K562 (cell line): ENCODE results near the gene ST7. TPM values are rescaled to one million over a fixed set of nuclear protein-coding genes. Genes with fewer than 3 reads are reported as not detected.

ENCODE experiments used
- BCL6 ChIP-seq: fragments of 250-450 bp; sonication (Bioruptor Pico); IDR thresholded peaks from 2 replicates; pipeline ENCODE4 v1.4.0; 2020
- CHD4 ChIP-seq: fragments of 200-600 bp; sonication (generic); IDR thresholded peaks from 3 replicates; pipeline ENCODE4 v1.6.1; 2012; ENCODE audit warnings: low read depth, mild to moderate bottlenecking, mixed read lengths, low read length, inconsistent platforms; ENCODE audit not compliant: insufficient read depth, insufficient replicate concordance, poor library complexity, severe bottlenecking
- CREBBP ChIP-seq: IDR thresholded peaks from one replicate; pipeline ENCODE4 v1.6.1; 2012; ENCODE audit warnings: low read depth, mild to moderate bottlenecking, control low read depth, inconsistent platforms, low read length
- ELF1 ChIP-seq: fragments of 200-800 bp; sonication (Bioruptor generic); IDR thresholded peaks from 2 replicates; pipeline ENCODE4 v1.6.1; 2016; ENCODE audit warnings: missing genetic modification characterization, missing compliant biosample characterization
- EP400 ChIP-seq: fragments of 450-650 bp; IDR thresholded peaks from 2 replicates; pipeline ENCODE4 v1.6.1; 2017; ENCODE audit warnings: antibody characterized with exemption, mild to moderate bottlenecking, moderate library complexity
- ETS2 ChIP-seq: IDR thresholded peaks from 2 replicates; pipeline ENCODE4 v1.6.1; 2016; ENCODE audit warnings: borderline replicate concordance, missing genetic modification characterization, mild to moderate bottlenecking, moderate library complexity, missing compliant biosample characterization; ENCODE audit not compliant: poor library complexity, severe bottlenecking
- HSF4 ChIP-seq: fragments of 250-450 bp; sonication (Bioruptor Pico); IDR thresholded peaks from 2 replicates; pipeline ENCODE4 v2.1.2; 2022; ENCODE audit warnings: mild to moderate bottlenecking, moderate library complexity, borderline replicate concordance
- OTX1 ChIP-seq: fragments of 450-650 bp; formaldehyde crosslinking; IDR thresholded peaks from 2 replicates; pipeline ENCODE4 v1.4.0; 2022; ENCODE audit warnings: mild to moderate bottlenecking
- RBFOX2 ChIP-seq: fragments of 200-400 bp; formaldehyde crosslinking; IDR thresholded peaks from 2 replicates; pipeline ENCODE4 v1.6.1; 2017; ENCODE audit warnings: low read depth, mild to moderate bottlenecking, low read length, moderate library complexity
- TAF7 ChIP-seq: fragments of 450-650 bp; IDR thresholded peaks from 2 replicates; pipeline ENCODE4 v1.6.1; 2016; ENCODE audit warnings: missing genetic modification characterization, missing compliant biosample characterization
- ZNF436 ChIP-seq: fragments of 250-450, 450-650 bp; sonication (Bioruptor Pico); formaldehyde crosslinking; IDR thresholded peaks from 2 replicates; pipeline ENCODE4 v1.7.0; 2020; ENCODE audit warnings: mild to moderate bottlenecking
- polyA plus RNA-seq, 8 experiments: library from polyadenylated mRNA; depleted of rRNA in 4 of 8; stranded (reverse) in 5 of 8; unstranded in 3 of 8; fragments of >200 nt; fragmentation: Nextera tagmentation in 2 of 8; fragmentation: Illumina TruSeq in 1 of 8; extraction: Ambion mirVana in 2 of 8; extraction: Trizol in 1 of 8; gene quantifications; 2 replicates each; pipeline versions ENCODE4 v1.2.1 to v1.2.3, GENCODE V29; 2011 to 2014; ENCODE audit warnings: inconsistent platforms in 1 of 8, missing spikeins in 1 of 8
- total RNA-seq, 7 experiments: library from RNA; depleted of rRNA in 6 of 7; stranded (reverse); fragments of >200 nt in 6 of 7; fragmentation: Illumina TruSeq in 2 of 7; extraction: Trizol in 2 of 7; gene quantifications; 2 replicates each; pipeline versions ENCODE4 v1.2.1 to v1.2.3, GENCODE V29; 2011 to 2021; ENCODE audit warnings: low replicate concordance in 1 of 7
- TF ChIP-seq, protein P1 (sequence below), 3 experiments: IDR thresholded peaks in 2 of 3; conservative IDR thresholded peaks in 1 of 3; 2 replicates each; pipeline ENCODE4 v1.5.1; 2011 to 2012; ENCODE audit warnings: low read length in 3 of 3, mild to moderate bottlenecking in 3 of 3, control low read depth in 2 of 3, improper control_type of control experiment in 1 of 3, inconsistent platforms in 1 of 3, low read depth in 1 of 3, mixed read lengths in 1 of 3, moderate library complexity in 1 of 3; ENCODE audit not compliant: insufficient read depth in 2 of 3
- TF ChIP-seq, protein P2 (sequence below): IDR thresholded peaks from 2 replicates; pipeline ENCODE4 v1.6.1; 2011; ENCODE audit not compliant: insufficient read length; ENCODE audit errors: extremely low read depth
- TF ChIP-seq, protein P3 (sequence below): fragments of 250-450 bp; sonication (Bioruptor Pico); IDR thresholded peaks from 2 replicates; pipeline ENCODE4 v1.5.0; 2021
- TF ChIP-seq, protein P4 (sequence below), 2 experiments: IDR thresholded peaks; 2 replicates each; pipeline ENCODE4 v1.6.1; 2012; ENCODE audit warnings: improper control_type of control experiment in 2 of 2, low read depth in 2 of 2, low read length in 2 of 2, borderline replicate concordance in 1 of 2
- TF ChIP-seq, protein P5 (sequence below): fragments of 250-450 bp; sonication (Bioruptor Pico); IDR thresholded peaks from 2 replicates; pipeline ENCODE4 v1.8.0; 2022; ENCODE audit warnings: moderate library complexity, mild to moderate bottlenecking, inconsistent platforms

ST7 gene
- total and polyA plus RNA-seq, 9 of the 15 experiments (the other 6 are each of a cell fraction or from before 2014, with no cell fraction given): 23.9 to 56.3 (median 36.9) TPM

DNA sequence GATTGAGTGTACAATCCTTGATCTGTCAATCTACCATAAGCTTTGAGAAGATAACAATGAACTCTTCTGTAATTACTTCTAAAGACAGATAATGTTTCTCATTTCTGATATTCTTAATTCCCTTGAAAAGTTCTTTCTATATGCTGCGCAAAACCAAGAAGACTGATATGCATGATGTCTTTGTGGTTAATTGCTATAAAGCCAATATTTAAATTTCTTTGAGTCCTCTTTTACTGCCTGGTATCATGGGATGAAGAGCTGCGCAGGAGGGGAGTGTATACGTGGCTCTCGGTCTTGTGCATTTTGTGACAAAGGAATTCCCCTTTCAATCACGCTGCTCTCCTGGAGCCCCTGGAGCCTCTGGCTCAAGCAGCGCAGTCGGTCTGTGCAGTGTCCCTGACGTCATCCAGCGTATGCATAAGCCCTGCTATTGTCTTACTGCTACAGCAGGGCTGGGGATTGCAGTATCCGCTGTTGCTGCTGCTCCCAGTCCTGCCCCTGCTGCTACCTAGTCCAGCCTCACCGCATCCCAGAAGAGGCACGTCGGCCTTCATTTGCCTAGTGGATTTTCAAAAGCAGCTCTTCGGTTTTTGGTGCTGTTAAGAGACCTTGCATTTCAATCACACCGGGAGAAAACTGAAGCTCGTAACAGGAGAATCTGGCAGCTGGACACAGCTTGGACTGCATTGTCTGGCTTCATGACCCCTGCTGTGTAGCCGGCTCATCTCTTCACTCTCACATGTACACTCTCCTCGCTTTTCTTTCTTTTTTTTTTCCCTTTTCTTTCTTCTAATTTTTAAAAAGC is 66.7 kb downstream of the ST7 start (continued):
- peak; percentile 24; the same call in 1 of the 2 replicates for TF ChIP-seq EP400
- no peak for TF ChIP-seq CREBBP
- no peak for TF ChIP-seq BCL6 (CRISPR knock-in tag)
- TF ChIP-seq, protein P1, sequence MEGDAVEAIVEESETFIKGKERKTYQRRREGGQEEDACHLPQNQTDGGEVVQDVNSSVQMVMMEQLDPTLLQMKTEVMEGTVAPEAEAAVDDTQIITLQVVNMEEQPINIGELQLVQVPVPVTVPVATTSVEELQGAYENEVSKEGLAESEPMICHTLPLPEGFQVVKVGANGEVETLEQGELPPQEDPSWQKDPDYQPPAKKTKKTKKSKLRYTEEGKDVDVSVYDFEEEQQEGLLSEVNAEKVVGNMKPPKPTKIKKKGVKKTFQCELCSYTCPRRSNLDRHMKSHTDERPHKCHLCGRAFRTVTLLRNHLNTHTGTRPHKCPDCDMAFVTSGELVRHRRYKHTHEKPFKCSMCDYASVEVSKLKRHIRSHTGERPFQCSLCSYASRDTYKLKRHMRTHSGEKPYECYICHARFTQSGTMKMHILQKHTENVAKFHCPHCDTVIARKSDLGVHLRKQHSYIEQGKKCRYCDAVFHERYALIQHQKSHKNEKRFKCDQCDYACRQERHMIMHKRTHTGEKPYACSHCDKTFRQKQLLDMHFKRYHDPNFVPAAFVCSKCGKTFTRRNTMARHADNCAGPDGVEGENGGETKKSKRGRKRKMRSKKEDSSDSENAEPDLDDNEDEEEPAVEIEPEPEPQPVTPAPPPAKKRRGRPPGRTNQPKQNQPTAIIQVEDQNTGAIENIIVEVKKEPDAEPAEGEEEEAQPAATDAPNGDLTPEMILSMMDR (IDR thresholded peaks at IDR 0.05 in 2 of 3, conservative IDR thresholded peaks at IDR 0.05 in 1 of 3; ENCODE audit: insufficient read depth in 2 of 3, low read depth in 1 of 3, low read length in 3 of 3): no peak; a peak in 1 of 6 replicates
- no peak for TF ChIP-seq OTX1 (CRISPR knock-in tag)
- TF ChIP-seq ZNF436 (CRISPR knock-in tag): no peak
- no peak for TF ChIP-seq ELF1 (tag)
- TF ChIP-seq RBFOX2: no peak
- no peak for TF ChIP-seq CHD4
- TF ChIP-seq, protein P2, sequence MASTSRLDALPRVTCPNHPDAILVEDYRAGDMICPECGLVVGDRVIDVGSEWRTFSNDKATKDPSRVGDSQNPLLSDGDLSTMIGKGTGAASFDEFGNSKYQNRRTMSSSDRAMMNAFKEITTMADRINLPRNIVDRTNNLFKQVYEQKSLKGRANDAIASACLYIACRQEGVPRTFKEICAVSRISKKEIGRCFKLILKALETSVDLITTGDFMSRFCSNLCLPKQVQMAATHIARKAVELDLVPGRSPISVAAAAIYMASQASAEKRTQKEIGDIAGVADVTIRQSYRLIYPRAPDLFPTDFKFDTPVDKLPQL: no peak
- TF ChIP-seq, protein P3, sequence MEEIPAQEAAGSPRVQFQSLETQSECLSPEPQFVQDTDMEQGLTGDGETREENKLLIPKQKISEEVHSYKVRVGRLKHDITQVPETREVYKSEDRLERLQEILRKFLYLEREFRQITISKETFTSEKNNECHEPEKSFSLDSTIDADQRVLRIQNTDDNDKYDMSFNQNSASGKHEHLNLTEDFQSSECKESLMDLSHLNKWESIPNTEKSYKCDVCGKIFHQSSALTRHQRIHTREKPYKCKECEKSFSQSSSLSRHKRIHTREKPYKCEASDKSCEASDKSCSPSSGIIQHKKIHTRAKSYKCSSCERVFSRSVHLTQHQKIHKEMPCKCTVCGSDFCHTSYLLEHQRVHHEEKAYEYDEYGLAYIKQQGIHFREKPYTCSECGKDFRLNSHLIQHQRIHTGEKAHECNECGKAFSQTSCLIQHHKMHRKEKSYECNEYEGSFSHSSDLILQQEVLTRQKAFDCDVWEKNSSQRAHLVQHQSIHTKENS (CRISPR knock-in tag): no peak
- TF ChIP-seq HSF4: no peak
- TF ChIP-seq, protein P4, sequence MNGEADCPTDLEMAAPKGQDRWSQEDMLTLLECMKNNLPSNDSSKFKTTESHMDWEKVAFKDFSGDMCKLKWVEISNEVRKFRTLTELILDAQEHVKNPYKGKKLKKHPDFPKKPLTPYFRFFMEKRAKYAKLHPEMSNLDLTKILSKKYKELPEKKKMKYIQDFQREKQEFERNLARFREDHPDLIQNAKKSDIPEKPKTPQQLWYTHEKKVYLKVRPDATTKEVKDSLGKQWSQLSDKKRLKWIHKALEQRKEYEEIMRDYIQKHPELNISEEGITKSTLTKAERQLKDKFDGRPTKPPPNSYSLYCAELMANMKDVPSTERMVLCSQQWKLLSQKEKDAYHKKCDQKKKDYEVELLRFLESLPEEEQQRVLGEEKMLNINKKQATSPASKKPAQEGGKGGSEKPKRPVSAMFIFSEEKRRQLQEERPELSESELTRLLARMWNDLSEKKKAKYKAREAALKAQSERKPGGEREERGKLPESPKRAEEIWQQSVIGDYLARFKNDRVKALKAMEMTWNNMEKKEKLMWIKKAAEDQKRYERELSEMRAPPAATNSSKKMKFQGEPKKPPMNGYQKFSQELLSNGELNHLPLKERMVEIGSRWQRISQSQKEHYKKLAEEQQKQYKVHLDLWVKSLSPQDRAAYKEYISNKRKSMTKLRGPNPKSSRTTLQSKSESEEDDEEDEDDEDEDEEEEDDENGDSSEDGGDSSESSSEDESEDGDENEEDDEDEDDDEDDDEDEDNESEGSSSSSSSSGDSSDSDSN (IDR thresholded peaks at IDR 0.05; ENCODE audit: borderline replicate concordance in 1 of 2, low read depth in 2 of 2, low read length in 2 of 2): no peak
- no peak for TF ChIP-seq TAF7 (tag)
- TF ChIP-seq ETS2 (tag): no peak
- TF ChIP-seq, protein P5, sequence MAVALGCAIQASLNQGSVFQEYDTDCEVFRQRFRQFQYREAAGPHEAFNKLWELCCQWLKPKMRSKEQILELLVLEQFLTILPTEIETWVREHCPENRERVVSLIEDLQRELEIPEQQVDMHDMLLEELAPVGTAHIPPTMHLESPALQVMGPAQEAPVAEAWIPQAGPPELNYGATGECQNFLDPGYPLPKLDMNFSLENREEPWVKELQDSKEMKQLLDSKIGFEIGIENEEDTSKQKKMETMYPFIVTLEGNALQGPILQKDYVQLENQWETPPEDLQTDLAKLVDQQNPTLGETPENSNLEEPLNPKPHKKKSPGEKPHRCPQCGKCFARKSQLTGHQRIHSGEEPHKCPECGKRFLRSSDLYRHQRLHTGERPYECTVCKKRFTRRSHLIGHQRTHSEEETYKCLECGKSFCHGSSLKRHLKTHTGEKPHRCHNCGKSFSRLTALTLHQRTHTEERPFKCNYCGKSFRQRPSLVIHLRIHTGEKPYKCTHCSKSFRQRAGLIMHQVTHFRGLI (CRISPR knock-in tag): no peak
